GM12878 (cell line): ENCODE results near the gene SSBP4. TPM values are rescaled to one million over a fixed set of nuclear protein-coding genes. Genes with fewer than 3 reads are reported as not detected.

Source experiments
- ATAC-seq: fragments of 200-7000 bp; cut with Tn5 transposase; 3 replicates; pipeline ENCODE4 v1.9.1; 2020; ENCODE audit warnings: mild to moderate bottlenecking, moderate library complexity
- BruUV-seq: library from RNA; stranded (reverse); fragments of 400-500 nt; replicated peaks from 2 replicates; lab custom pipeline; 2021; lab: Mats Ljungman, UMichigan
- CTCF ChIA-PET: fragments of 300-600 bp; sonication (Branson Sonifier 250); formaldehyde crosslinking; extraction: SDS; loops from one replicate; lab custom pipeline; 2021; ENCODE audit warnings: inconsistent platforms; lab: Yijun Ruan, JAX
- POLR2A ChIA-PET: fragments of 350-600 bp; formaldehyde crosslinking; extraction: SDS; loops from one replicate; lab custom pipeline; 2021; ENCODE audit warnings: inconsistent platforms; lab: Charles Lee
- RAD21 ChIA-PET: fragments of 300-600 bp; sonication (Branson Sonifier 250); formaldehyde crosslinking; loops from one replicate; lab custom pipeline; 2023; ENCODE audit warnings: antibody characterized with exemption; ENCODE audit not compliant: unreplicated experiment; lab: Charles Lee
- SMC1A ChIA-PET: fragments of 300-600 bp; sonication (Branson Sonifier 250); formaldehyde crosslinking; loops from one replicate; lab custom pipeline; 2023; ENCODE audit not compliant: unreplicated experiment, uncharacterized antibody; lab: Charles Lee
- DNase-seq: peaks from one replicate; pipeline ENCODE4 v3.0.0-alpha.2; 2011; ENCODE audit warnings: low read depth, low spot score
- FAIRE-seq: peaks from 3 replicates; lab custom pipeline; 2011; peaks lifted over from hg19 to GRCh38; lab: Jason Lieb, UNC
- H2AFZ ChIP-seq: 2 replicates; pipeline ENCODE4 v1.6.0; 2011; ENCODE audit warnings: low read depth, low read length, control low read depth; ENCODE audit not compliant: control insufficient read depth
- H3K27ac ChIP-seq: 2 replicates; pipeline ENCODE4 v1.5.1; 2011; ENCODE audit warnings: control low read depth; ENCODE audit not compliant: control insufficient read depth, insufficient read depth
- H3K27me3 ChIP-seq, 2 experiments: replicated peaks in 1 of 2; 2 replicates each; pipeline versions ENCODE4 v1.6.0 to v1.6.1; 2011; ENCODE audit warnings: low read length in 1 of 2; ENCODE audit not compliant: control insufficient read depth in 2 of 2, insufficient read depth in 2 of 2
- H3K36me3 ChIP-seq, 2 experiments: 2 replicates each; pipeline ENCODE4 v1.5.1; 2011; ENCODE audit warnings: low read length in 1 of 2; ENCODE audit not compliant: control insufficient read depth in 2 of 2, insufficient read depth in 2 of 2
- H3K4me1 ChIP-seq: 2 replicates; pipeline ENCODE4 v1.6.1; 2011; ENCODE audit warnings: mild to moderate bottlenecking, low read length, moderate library complexity, mixed read lengths; ENCODE audit not compliant: control insufficient read depth, insufficient read depth
- H3K4me2 ChIP-seq: 2 replicates; pipeline ENCODE4 v1.6.0; 2011; ENCODE audit warnings: control low read depth; ENCODE audit not compliant: control insufficient read depth, insufficient read depth
- H3K4me3 ChIP-seq: fragments of 200-600 bp; sonication (generic); 2 replicates; pipeline ENCODE4 v1.5.1; 2016
- H3K79me2 ChIP-seq: 2 replicates; pipeline ENCODE4 v1.6.0; 2011; ENCODE audit warnings: low read length; ENCODE audit not compliant: control insufficient read depth, insufficient read depth
- H3K9ac ChIP-seq: 2 replicates; pipeline ENCODE4 v1.8.0; 2011; ENCODE audit warnings: low read length, control low read depth, mixed read lengths; ENCODE audit not compliant: control insufficient read depth, insufficient read depth
- H3K9me3 ChIP-seq: replicated peaks from 3 replicates; pipeline ENCODE4 v1.5.1; 2011; ENCODE audit warnings: mild to moderate bottlenecking, low read length; ENCODE audit not compliant: control insufficient read depth, insufficient read depth
- H4K20me1 ChIP-seq: 2 replicates; pipeline ENCODE4 v1.6.0; 2011; ENCODE audit not compliant: control insufficient read depth, insufficient read depth
- ATF3 ChIP-seq: IDR thresholded peaks from 2 replicates; pipeline ENCODE4 v1.6.1; 2011; ENCODE audit warnings: low read depth, mild to moderate bottlenecking, low read length, moderate library complexity, borderline replicate concordance; ENCODE audit errors: extremely low read depth
- BHLHE40 ChIP-seq, 2 experiments: fragments of 450-650 bp in 1 of 2; IDR thresholded peaks; 2 replicates each; pipeline ENCODE4 v1.6.1; 2011 to 2017; ENCODE audit warnings: low read depth in 2 of 2, borderline replicate concordance in 1 of 2, improper control_type of control experiment in 1 of 2, low read length in 1 of 2, mild to moderate bottlenecking in 1 of 2
- CBX3 ChIP-seq: fragments of 200-600 bp; sonication (generic); IDR thresholded peaks from 2 replicates; pipeline ENCODE4 v1.6.1; 2016; ENCODE audit warnings: low read depth, borderline replicate concordance
- CREB1 ChIP-seq: IDR thresholded peaks from 2 replicates; pipeline ENCODE4 v1.6.1; 2012; ENCODE audit warnings: low read depth, mild to moderate bottlenecking, inconsistent platforms
- ELK1 ChIP-seq: IDR thresholded peaks from 2 replicates; pipeline ENCODE4 v1.6.1; 2012; ENCODE audit warnings: low read depth, low read length, improper control_type of control experiment
- HDGF ChIP-seq: fragments of 450-650 bp; IDR thresholded peaks from 2 replicates; pipeline ENCODE4 v1.6.1; 2016; ENCODE audit warnings: antibody characterized with exemption
- IKZF2 ChIP-seq, 2 experiments: fragments of 450-650 bp; IDR thresholded peaks; 2 replicates each; pipeline ENCODE4 v1.6.1; 2017; ENCODE audit warnings: mild to moderate bottlenecking in 2 of 2, moderate library complexity in 2 of 2
- KLF5 ChIP-seq: fragments of 450-650 bp; IDR thresholded peaks from 2 replicates; pipeline ENCODE4 v1.6.1; 2014; ENCODE audit warnings: mild to moderate bottlenecking; ENCODE audit not compliant: partially characterized antibody
- NBN ChIP-seq: fragments of 450-650 bp; IDR thresholded peaks from 2 replicates; pipeline ENCODE4 v1.6.1; 2016
- NFYA ChIP-seq: IDR thresholded peaks from 2 replicates; pipeline ENCODE4 v1.6.1; 2011; ENCODE audit warnings: low read depth, mild to moderate bottlenecking, low read length, improper control_type of control experiment, borderline replicate concordance
- PML ChIP-seq: IDR thresholded peaks from 2 replicates; pipeline ENCODE4 v1.6.1; 2012; ENCODE audit warnings: low read length, inconsistent platforms
- POLR2A ChIP-seq: IDR thresholded peaks from 2 replicates; pipeline ENCODE4 v1.6.1; 2011; ENCODE audit warnings: low read depth, mild to moderate bottlenecking, low read length
- SMARCA5 ChIP-seq: fragments of 450-650 bp; IDR thresholded peaks from 2 replicates; pipeline ENCODE4 v1.6.1; 2017; ENCODE audit warnings: mild to moderate bottlenecking
- SMC3 ChIP-seq: IDR thresholded peaks from 2 replicates; pipeline ENCODE4 v1.6.1; 2011; ENCODE audit warnings: low read length, improper control_type of control experiment, borderline replicate concordance
- SP1 ChIP-seq: IDR thresholded peaks from one replicate; pipeline ENCODE4 v1.6.1; 2011; ENCODE audit warnings: low read depth, low read length
- USF1 ChIP-seq: IDR thresholded peaks from 2 replicates; pipeline ENCODE4 v1.6.1; 2011; ENCODE audit warnings: borderline replicate concordance, low read depth, mild to moderate bottlenecking, moderate library complexity, mixed read lengths, low read length; ENCODE audit not compliant: insufficient read depth; ENCODE audit errors: extremely low read length
- ZNF217 ChIP-seq: fragments of 450-650 bp; IDR thresholded peaks from 2 replicates; pipeline ENCODE4 v1.6.1; 2017; ENCODE audit warnings: antibody characterized with exemption, mild to moderate bottlenecking
- ZNF384 ChIP-seq: IDR thresholded peaks from 2 replicates; pipeline ENCODE4 v1.6.1; 2012; ENCODE audit warnings: low read depth, mild to moderate bottlenecking, low read length, improper control_type of control experiment, borderline replicate concordance
- whole genome bisulfite sequencing: methylation state at CpG from one replicate; pipeline ENCODE4 v1.1.6; 2016; ENCODE audit warnings: low lambda C conversion rate; ENCODE audit not compliant: insufficient replicate concordance, insufficient coverage; ENCODE audit errors: missing lambda C conversion rate; 5-methylcytosine and 5-hydroxymethylcytosine counted together
- in situ Hi-C: fragments of 300-500 bp; cut with MboI; formaldehyde crosslinking; loops from 9 replicates; pipeline ENCODE4 v1.14.3; 2018; ENCODE audit warnings: mixed read lengths
- intact Hi-C: fragments of 100-400 bp; cut with micrococcal nuclease; formaldehyde crosslinking; loops from one replicate; pipeline ENCODE4 v1.14.2; 2022; ENCODE audit not compliant: unreplicated experiment
- polyA plus RNA-seq, 11 experiments: library from polyadenylated mRNA; depleted of rRNA in 4 of 11; unstranded in 6 of 11; stranded (reverse) in 5 of 11; fragments of >200 nt; fragmentation: Nextera tagmentation in 4 of 11; fragmentation: Illumina TruSeq in 1 of 11; extraction: Ambion mirVana in 4 of 11; extraction: Trizol in 1 of 11; gene quantifications; 1 replicate in 1 of 11; 2 replicates in 10 of 11; pipeline versions ENCODE4 v1.2.1 to v1.2.3, GENCODE V29; 2011 to 2016; ENCODE audit warnings: inconsistent platforms in 2 of 11, missing spikeins in 2 of 11, low read depth in 1 of 11
- total RNA-seq, 4 experiments: library from RNA; depleted of rRNA in 3 of 4; stranded (reverse); fragments of >200 nt in 3 of 4; fragmentation: Illumina TruSeq in 1 of 4; extraction: Trizol in 1 of 4; gene quantifications; 2 replicates each; pipeline versions ENCODE4 v1.2.1 to v1.2.3, GENCODE V29; 2013 to 2021
- TF ChIP-seq, protein P1 (sequence below): fragments of 450-650 bp; IDR thresholded peaks from 2 replicates; pipeline ENCODE4 v1.6.1; 2017; ENCODE audit warnings: mild to moderate bottlenecking, low read depth, inconsistent platforms; ENCODE audit not compliant: poor library complexity, severe bottlenecking

The SSBP4 gene
- total and polyA plus RNA-seq, 10 of the 15 experiments (the other 5 are each of a cell fraction or from before 2014, with no cell fraction given), result 0.37 to 150 (median 38.9) TPM

DNA sequence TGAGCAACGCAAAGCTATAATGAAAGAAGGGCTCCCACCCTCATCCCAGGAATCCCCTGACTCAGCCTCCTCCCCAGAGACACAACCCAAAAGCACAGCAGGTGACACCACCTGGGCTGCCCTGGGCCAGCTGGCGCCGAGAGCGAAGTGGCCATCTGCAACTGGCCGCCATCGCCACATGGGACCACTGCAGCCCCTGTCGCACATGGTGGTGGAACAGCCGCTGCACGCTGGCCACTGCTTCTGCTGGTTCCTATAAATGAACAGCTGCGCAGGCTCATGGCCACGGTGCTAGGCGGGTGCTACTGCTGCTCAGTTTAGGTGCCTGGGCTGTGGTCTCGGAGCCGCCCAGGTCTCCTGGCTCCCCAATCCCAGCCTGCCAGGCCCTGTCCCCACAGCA is 30.4 kb downstream of the SSBP4 start:
- no peak overlapping the region for H3K27ac ChIP-seq
- H4K20me1 ChIP-seq, result no peaks in the 10 kb centered on the region
- TF ChIP-seq CBX3, result no peak
- TF ChIP-seq, protein P1, sequence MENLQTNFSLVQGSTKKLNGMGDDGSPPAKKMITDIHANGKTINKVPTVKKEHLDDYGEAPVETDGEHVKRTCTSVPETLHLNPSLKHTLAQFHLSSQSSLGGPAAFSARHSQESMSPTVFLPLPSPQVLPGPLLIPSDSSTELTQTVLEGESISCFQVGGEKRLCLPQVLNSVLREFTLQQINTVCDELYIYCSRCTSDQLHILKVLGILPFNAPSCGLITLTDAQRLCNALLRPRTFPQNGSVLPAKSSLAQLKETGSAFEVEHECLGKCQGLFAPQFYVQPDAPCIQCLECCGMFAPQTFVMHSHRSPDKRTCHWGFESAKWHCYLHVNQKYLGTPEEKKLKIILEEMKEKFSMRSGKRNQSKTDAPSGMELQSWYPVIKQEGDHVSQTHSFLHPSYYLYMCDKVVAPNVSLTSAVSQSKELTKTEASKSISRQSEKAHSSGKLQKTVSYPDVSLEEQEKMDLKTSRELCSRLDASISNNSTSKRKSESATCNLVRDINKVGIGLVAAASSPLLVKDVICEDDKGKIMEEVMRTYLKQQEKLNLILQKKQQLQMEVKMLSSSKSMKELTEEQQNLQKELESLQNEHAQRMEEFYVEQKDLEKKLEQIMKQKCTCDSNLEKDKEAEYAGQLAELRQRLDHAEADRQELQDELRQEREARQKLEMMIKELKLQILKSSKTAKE, result no peak
- no peak for TF ChIP-seq HDGF
- no peak for TF ChIP-seq POLR2A
- no peak for TF ChIP-seq ZNF384
- TF ChIP-seq ZNF217, result no peak
- TF ChIP-seq SMC3, result no peak
- TF ChIP-seq PML, result no peak
- no peak for TF ChIP-seq BHLHE40 (IDR thresholded peaks at IDR 0.05; ENCODE audit: borderline replicate concordance in 1 of 2, low read depth in 2 of 2, low read length in 1 of 2)
- TF ChIP-seq ATF3, result no peak
- TF ChIP-seq ELK1, result no peak
- TF ChIP-seq KLF5, result no peak
- no peak for TF ChIP-seq USF1
- no peak for TF ChIP-seq IKZF2 (IDR thresholded peaks at IDR 0.05)
- no peak for TF ChIP-seq NFYA
- no peak for TF ChIP-seq CREB1
- no peak for TF ChIP-seq NBN
- no peak for TF ChIP-seq SMARCA5
- no peak for TF ChIP-seq SP1
- ChIA-PET RAD21 (no interaction called here), CTCF (interaction anchor here (0.6 kb wide), 1 partner anchor 284 kb away, joined by 3 read pairs; no protein-coding TSS in a partner anchor), SMC1A (no interaction called here), POLR2A (no interaction called here)
- H3K4me3 ChIP-seq, result no peak overlapping the region
- no peaks in the 10 kb centered on the region for H3K4me1 ChIP-seq
- DNase-seq, result no peak
- ATAC-seq, result no peak
- no peak for FAIRE-seq
- no peak overlapping the region for H2AFZ ChIP-seq
- no peak overlapping the region for H3K4me2 ChIP-seq
- 93% methylated on average over 14 of the region's 14 CpGs for WGBS
- no peak overlapping the region for H3K9ac ChIP-seq
- BruUV-seq, result no TSS peak
- H3K36me3 ChIP-seq, result peaks cover 20 to 43% of the 10 kb centered on the region in 2 experiments; a peak in 3 of 4 replicates
- intact Hi-C loops, result no loop called here
- H3K9me3 ChIP-seq, result no peaks in the 10 kb centered on the region
- H3K27me3 ChIP-seq, result no peaks in the 10 kb centered on the region
- in situ Hi-C loops, result no loop called here
- no peaks in the 10 kb centered on the region for H3K79me2 ChIP-seq
